T-helper 2 cell treated with Interferon-gamma antibody and Interleukin-4, amounts not matched to agents 100 ng/mL and 5 ng/mL, for 36 hours (primary cell): ENCODE data around the gene ZFAND2A. TPM values are rescaled to one million over a fixed set of nuclear protein-coding genes. Genes with fewer than 3 reads are reported as not detected.
"Not testable (repeated sequence)": the region's sequence is repeated elsewhere in the genome, so short reads cannot be mapped to it uniquely, and the experiment has no call there.

Source experiments
- intact Hi-C: fragments of 100-400 bp; cut with micrococcal nuclease; formaldehyde crosslinking; loops from one replicate; pipeline ENCODE4 v1.15.1; 2023
- total RNA-seq: library from RNA; stranded (reverse); gene quantifications from 2 replicates; pipeline ENCODE4 v1.2.3, GENCODE V29; 2022

Gene ZFAND2A
- total RNA-seq, 1 donor from 2014 or later = 21.8 TPM

GRCh38 chr7:1127001-1127400 lies 33.0 kb downstream of the ZFAND2A start:
- intact Hi-C loops = no loop called here

- intact Hi-C loops = no loop called here
These were observed 34.4 kb downstream of the ZFAND2A start for GRCh38 chr7:1125603-1125969.

- intact Hi-C loops = no loop called here
These were observed 35.0 kb downstream of the ZFAND2A start for GRCh38 chr7:1124816-1125602.

DNA sequence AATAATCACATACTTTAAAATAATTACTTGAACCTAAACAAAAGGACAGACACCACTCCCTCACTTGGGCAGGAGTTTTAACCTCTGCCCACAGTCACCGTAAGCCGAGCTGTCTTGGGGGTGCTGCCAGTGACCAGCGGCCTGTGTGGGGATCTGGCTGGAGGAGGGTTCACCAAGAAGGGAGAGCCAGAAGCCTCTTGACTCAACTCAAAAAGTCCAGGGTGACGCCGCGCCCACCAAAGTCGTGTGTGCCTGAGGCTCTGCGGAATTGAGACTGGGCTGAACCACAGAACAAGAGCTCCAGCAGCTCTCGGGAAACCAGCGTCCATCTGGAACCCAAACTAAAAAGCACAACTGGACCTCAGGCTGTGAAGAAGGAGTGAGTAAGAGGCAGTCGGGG lies 35.8 kb downstream of the ZFAND2A start:
- intact Hi-C loops = no loop called here

DNA sequence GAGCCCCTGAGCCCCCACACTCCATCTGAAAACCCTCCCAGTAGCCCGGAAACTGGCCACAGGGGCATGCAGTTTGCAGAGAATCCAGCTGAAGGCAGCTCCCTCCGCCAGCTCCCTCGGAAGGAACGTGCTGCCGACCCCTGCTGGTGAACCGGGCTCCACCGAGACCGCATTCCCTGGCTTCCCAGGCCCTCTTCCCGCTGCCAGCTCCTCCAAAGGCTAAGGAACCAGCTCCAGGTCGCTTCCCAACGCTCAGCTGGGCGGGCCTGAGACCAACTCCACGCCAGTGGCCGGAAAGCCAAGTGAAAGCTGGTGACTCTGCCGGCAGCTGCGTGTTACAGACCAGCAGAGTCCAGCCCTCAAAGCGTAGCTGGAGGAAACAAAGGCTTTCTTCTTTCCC lies 36.3 kb downstream of the ZFAND2A start:
- intact Hi-C loops = no loop called here

- intact Hi-C loops = no loop called here
These were observed 37.0 kb downstream of the ZFAND2A start for GRCh38 chr7:1122832-1123501.

DNA sequence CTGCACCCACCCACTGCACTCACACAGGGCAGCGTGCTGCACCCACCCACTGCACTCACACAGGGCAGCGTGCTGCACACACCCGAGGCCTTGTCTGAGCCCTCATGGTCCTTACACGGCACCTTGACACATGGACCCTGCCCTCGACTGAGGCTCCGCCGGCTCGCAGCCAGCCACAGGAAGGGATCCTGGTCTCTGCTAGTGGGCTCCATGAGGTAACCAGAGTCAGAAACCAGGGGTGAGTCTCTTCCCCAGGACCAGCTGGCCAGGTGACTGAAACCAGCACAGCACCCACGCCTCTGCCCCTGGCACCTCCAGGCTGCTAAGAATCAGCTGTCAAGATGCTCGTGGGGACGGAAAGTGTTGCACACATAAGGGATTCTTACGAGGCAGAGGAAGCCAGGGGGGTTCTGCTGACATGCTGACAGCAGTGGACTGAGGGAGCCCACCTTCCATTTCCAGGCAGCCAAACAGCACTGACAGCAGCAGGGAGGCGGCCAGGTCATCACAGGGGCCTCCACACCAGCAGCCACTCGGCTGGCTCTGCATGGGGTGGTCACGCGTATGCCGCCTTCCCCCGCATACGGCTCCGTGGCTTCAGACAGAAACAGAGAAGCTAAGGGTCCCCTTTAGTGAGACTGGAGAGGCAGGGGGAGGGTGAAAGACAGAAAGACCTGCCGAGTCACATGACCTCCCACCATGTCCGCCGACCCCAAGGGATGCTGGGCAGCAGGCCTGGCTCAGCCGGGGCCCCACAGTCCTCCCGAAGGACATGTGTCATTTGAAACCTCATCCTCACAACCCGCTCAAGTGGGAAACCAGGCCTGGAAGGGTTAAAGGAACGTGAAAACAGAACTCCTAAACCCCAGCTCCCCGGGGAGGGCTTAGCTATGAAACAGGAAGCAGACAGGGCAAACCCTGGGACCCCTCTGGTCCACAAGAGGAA lies 37.8 kb downstream of the ZFAND2A start:
- intact Hi-C loops = no loop called here

DNA sequence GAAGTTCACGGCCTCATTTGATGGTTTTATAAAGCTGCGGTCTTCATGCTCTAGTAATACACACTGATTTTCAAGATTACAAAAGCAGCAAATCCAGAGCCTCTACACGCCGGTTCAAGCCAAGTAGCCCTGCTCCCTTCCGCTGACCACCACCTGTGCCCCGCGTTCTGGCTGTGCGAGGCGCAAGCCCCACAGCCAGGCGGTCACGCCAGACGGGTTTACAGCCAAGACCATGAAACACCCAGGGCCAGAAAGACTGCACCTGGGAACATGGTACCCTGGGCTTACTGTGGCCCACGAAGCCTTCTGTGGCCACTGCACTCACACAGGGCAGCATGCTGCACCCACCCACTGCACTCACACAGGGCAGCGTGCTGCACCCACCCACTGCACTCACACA lies 38.5 kb downstream of the ZFAND2A start:
- intact Hi-C loops = no loop called here

DNA sequence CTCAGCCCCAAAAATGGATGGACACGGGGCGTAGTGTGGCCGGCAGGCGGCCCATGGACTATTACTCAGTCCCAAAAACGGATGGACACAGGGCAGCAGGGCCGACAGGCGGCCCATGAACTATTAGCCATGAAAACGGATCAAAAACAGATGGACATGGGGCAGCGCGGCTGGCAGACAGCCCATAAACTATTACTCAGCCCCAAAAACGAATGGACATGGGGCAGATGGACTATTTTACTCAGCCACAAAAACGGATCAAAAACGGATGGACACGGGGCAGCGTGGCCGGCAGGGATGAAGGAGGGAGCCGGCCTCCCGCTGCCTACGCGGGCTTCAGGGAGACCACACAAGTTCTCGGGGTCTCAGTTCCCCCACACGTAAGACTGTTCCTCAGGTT lies 39.2 kb downstream of the ZFAND2A start:
- intact Hi-C loops = no loop called here

- intact Hi-C loops = no loop called here
These were observed 40.8 kb downstream of the ZFAND2A start for GRCh38 chr7:1119201-1119600.

- intact Hi-C loops = no loop called here
These were observed 42.6 kb downstream of the ZFAND2A start for GRCh38 chr7:1117321-1117928.

- intact Hi-C loops = not testable (repeated sequence)
These were observed 43.5 kb downstream of the ZFAND2A start for GRCh38 chr7:1116383-1117008.

DNA sequence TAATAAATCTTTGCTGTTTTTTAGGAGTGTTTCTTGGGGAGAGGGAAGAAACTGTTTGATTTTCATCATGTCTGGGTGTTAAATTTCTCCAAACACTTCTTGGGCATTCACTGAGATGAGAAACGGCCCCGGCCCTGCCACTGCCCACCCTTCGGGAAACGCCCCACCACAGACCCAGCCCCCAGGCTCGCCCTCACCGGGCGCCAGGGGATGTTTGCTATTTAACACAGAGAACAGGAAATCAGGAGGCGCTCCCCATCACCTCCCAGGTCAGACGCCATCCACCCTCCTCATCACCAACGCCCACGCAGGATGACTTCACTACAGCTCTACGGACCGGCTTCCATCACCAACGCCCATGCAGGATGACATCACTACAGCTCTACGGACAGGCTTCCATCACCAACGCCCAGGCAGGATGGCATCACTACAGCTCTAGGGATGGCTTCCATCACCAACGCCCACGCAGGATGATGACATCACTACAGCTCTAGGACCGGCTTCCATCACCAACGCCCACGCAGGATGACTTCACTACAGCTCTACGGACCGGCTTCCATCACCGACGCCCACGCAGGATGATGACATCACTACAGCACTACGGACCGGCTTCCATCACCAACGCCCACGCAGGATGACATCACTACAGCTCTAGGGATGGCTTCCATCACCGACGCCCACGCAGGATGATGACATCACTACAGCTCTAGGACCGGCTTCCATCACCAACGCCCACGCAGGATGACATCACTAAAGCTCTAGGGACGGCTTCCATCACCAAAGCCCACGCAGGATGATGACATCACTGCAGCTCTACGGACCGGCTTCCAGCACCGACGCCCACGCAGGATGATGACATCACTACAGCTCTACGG lies 44.6 kb downstream of the ZFAND2A start:
- intact Hi-C loops = not testable (repeated sequence)

- intact Hi-C loops = no loop called here
These were observed 45.5 kb downstream of the ZFAND2A start for GRCh38 chr7:1114505-1114904.

DNA sequence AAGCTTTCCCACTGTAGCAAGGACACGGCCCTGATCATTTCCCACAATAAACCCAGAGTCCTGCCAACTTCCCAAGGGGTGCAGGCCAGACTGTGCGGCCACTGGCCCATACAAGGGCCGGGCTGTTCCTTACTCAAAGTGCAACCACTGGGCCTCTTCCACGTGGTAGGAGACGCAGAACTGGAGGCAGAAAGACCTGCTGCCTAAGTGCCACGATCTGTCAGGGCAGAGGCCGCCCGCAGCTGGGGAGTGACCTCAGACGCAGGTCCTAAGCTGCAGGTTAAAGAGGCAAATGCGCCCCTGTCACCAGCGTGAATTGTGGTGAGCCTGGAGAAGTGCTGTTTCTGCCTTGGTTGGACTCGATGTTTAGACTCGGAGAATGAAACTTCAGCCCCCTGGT lies 45.9 kb downstream of the ZFAND2A start:
- intact Hi-C loops = no loop called here

DNA sequence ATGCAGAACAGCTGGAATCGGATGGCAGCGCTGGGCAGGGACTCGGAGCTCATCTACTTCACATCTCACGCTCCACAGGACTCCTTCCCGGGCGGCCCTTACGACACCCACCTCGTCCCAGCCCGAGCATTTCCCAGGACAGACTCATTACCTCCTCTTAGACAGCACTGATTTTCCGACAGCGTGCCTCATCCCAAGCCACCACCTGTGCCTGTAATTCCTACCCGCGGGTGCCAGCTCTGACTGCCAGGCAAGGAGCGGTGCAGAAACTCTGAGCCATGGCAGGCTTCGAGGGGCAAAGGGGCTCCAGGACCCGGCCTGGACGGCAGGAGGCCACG lies 46.5 kb downstream of the ZFAND2A start:
- intact Hi-C loops = no loop called here

- intact Hi-C loops = no loop called here
These were observed 47.1 kb downstream of the ZFAND2A start for GRCh38 chr7:1112625-1113547.

DNA sequence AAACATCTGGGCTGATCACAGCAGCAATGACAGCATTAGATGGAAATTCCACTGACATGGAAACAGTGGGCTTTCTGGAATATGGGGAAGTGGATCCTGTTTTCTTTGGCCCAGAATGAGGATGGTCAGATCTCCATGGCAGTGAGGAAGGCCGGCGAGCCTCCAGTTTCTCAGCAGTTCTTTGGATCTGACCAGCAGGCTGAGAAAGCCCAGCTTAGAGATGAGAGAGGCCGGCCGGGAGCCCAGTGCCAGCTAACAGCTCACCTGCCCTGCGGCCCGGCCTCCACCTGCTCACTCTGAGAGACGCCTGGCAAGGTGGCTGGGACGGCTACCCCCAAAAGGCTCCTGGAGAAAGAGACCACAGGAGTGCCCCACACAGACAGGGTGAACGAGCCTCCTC lies 47.9 kb downstream of the ZFAND2A start:
- intact Hi-C loops = no loop called here

GRCh38 chr7:1111156-1111555 lies 48.8 kb downstream of the ZFAND2A start:
- intact Hi-C loops = no loop called here
